CD4-positive, alpha-beta T cell treated with Interleukin-17A for 4 hours (primary cell): Measurements from ENCODE around the gene PSMB8.
"Not testable (repeated sequence)": the region's sequence is repeated elsewhere in the genome, so short reads cannot be mapped to it uniquely, and the experiment has no call there.

ENCODE experiments used
- DNase-seq: peaks from one replicate; pipeline ENCODE4 v3.0.0-alpha.2; 2020; ENCODE audit warnings: mixed read lengths

Gene PSMB8

DNA sequence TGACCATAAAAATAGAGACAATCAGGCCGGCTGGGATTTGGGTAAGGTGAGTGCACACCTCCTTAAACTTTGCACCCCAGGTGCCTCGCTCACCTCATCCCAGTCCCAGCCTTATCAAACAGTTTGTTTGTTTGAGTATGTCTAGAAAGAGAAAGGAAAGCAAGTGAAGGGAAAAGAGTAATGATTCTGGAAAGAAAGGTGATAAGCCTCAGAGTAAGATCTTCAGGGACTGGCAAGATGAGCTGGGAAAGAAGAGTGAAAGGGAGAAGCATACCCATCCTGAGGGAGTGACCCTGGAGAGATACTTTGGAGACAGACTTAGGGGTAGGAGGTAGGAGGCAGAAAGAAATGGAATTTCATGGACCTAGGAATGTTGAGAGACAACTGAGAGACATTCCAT, 7.0 kb downstream of the PSMB8 start:
- no peak for DNase-seq

DNA sequence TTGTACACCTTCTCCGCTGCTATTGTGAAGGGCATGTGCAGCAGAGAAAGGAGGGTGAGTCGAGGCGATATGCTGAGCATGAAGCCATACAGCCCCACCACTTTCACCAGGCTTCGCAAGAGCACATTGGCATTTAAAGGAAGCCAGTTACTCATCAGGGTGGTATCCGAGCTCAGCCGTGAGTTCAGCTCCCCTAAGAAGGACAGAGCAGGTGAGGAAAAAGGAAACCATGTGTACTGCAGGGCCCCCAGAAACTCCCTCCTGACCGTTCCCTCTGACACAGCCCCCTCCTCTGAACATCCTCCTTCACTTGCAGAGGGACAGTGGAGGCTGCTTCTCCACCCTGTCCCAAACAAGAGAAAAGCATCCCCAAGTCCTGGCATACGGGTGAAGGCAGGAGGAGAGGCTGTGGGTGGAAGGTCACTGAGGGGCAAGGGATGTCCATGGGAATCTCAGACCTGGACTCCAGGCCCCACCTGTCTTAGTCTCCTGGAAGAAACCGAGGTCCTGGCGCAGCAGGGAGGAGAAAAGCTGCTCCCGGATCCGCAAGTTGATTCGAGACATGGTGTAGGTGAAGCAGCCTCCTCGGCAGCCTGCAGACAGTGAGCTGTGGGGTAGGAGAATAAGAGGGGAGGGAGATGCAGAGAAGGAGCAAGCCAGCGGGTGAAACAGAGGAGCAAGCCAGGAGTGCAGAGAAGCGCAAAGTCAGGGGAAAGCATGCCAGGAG, 8.5 kb downstream of the PSMB8 start:
- DNase-seq: no peak

DNA sequence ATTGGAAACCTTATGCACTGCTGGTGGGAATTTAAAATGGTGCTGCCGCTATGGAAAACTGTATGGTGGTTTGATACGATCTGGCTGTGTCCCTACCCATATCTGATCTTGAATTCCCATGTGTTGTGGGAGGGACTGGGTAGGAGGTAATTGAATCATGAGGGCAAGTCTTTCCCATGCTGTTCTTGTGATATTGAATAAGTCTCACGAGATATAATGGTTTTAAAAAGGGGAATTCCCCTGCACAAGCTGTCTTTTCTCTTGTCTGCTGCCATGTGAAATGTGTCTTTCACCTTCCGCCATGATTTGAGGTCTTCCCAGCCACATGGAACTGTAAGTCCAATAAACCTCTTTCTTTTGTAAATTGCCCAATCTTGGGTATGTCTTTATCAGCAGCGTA, 10.2 kb downstream of the PSMB8 start:
- no peak for DNase-seq

DNA sequence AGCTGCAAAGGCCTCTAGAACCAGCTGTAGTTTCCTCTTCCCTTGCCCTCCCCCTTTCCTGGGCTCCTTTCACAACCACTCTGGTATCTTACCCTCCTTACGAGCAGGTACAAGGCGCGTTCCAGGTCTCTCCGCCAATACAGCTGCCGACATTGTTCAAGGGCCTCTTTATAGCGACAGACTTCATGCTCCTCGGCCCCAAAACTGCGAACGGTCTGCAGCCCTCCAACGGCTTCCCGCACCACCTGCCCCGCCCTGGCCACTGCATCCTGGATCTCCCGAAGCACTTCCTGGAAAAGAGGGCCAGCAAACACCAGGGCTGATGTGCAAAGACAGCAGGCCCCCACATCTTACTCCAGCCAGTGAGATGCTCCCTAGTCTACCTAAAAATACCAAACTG, 11.3 kb downstream of the PSMB8 start:
- DNase-seq: no peak

DNA sequence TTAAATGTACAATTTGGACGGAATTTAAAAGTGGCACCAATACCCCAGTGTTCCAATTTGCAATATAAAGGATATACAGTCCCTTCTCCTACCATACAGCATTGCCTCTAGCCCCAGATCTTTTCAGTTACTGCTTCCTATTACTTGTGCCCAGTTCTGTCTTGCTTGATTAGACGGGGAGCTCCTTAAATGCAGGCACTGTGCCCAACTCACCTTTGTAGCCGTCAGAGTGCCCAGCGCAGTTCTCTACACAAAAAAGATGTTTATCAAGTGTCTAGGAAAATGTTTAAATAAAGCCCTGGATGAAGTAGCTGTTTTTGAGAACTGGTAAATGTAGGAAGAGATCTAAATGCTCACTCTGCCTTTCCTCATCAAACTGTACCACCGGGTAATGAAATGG, 12.9 kb downstream of the PSMB8 start:
- DNase-seq: no peak

DNA sequence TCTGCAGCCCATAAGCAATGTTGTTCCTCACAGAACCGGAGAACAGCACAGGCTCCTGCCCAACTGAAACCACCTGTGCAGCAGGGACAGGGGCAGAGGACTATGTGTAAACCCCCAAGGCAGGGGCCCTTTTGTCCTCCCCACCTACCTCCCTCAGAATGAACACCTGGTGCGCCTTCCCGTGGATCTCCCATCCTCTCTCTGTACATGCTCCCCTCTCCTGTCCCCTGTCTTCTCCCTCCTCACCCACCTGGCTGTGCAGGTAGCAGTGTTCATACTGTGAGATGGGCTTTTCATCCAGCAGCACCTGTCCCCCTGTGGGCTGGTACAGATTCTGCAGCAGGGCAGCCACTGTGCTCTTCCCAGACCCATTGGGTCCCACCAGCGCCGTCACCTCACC, 13.8 kb downstream of the PSMB8 start:
- no peak for DNase-seq

DNA sequence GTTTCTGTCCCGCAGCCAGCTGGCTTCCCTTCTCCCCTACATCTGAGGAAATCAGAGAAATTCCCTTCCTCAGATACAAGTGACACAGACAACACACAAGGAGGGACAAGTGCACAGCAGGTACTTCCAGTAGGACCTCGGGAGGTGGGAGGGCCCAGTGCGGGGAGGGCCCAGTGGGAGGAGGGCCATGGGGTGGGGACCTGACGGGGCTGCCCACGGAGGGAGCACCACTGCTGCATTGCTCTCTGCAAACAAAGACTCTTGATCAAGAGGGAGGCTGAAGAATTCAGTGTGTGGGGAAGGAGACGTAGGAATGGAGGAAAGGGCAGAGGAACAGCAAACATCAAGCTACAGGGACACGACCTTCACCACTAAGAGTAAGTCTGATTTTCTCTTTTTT, 14.4 kb downstream of the PSMB8 start:
- no peak for DNase-seq

DNA sequence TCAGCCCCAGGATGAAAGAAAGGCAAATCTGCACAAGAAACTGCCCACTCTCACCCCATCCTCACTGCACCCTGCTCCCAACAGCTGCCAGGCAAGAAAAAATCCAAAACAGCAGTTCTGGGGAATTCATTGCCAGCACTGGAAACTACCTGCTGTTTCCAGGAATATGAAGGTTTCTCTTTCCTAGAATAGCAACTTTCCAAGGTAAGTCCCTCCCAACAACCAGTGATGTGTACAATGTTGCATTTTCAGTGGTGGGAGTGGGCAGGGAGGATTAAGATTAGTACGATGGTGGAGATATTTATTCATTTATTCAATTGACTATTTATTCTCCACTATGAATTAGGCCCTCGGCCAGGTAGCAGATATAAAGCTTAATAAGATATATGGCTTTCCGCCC, 16.8 kb downstream of the PSMB8 start:
- DNase-seq: no peak

DNA sequence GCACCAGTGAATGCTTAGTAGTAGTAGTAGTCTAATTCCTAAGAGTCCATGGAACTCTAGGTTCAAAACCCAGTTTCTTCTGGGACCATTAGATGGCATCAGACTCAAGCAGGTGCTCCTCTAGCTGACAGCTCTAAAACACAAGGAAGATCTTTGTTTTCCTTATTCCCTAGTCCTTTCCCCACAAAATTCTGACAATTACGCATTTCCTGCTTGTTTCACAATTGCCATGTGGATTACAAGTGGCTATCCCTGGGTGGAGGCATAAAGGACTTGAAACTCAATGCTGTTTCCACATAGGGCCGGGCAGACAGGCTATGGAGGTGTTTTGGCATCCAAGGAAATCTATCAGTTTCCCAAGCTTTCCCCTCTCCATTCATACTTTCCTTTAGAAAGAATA, 17.9 kb downstream of the PSMB8 start:
- no peak for DNase-seq

DNA sequence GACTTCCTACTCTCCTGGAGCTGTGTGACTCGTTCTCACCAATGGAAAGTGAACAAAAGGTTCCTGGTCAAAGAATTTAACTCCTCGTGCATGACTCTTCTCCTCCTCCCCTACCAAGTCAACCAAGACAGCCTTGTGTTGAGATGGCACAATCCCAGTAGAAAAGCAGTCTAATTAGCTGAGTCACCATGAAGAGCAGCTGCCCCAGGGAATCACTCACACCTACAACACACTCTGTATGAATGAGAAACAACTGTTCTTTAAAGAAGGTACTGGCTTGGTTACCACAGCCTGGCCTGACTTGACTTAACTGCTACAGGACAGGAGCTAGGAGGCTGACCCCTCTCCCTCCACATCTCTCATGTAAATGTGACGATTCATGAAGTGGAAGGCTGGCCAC, 24.1 kb downstream of the PSMB8 start:
- no peak for DNase-seq

DNA sequence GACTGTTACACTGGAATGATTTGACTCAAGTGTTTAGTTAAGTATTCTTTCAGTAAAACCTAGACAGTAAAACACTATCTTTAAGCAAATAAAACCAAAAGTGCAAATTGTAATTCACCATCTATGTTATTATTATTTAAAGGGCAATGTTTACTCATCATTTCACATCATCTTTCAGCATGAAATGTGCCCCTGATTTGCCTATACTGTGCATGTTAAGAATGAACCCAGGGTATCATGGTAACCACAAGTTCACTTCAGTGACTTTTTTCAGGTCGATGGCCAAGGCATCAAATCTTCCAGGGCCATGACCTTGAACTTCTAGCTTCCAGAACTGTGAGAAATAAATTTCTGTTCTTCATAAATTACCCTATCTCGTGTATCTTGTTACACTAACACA, 25.0 kb downstream of the PSMB8 start:
- DNase-seq: no peak

DNA sequence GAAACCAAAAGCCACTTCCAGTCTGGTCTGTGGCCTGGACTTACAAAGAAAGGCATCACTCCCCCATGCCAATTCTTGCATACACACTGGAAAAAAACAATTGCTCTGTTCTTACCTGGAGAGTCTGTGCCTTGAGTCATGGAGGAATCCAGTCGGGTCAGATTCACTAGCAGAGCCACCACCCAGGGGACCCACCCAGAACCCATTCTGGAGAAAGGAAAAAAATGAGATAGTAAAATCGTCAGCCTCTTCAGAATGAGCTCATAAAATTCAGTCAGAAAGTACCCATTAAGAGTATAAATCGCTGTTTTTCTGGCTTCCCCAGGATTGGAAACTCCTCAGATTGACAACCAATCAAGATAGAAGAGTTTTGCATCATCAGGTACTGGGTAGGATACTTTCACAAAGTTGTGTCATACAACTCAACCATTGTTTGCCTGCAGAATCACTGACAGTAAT, 27.1 kb downstream of the PSMB8 start, which contains the start of gene HLA-DOB:
TSS of gene HLA-DOB (minus strand) at position 257 of the 459 bp plus-strand sequence. CDS start at position 206, 51 bp downstream.
- DNase-seq: no peak

DNA sequence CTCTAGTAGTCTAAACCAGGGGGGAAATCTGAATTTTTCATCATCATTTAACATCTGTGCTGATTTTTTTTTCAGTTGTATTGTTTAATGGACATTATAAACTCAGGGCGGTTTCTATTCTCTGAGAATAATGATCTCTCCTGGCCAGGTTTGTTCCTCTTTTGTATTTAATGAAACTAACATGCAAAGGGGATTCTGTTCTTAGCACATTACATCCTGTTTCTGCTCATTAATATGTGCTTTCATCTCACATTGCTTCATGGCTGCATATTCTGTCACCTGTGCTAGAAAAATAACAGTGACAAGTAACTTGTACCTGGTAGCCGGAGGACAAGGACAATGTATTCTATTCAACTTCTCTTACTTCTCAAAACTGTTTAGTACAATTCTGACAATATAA, 27.9 kb downstream of the PSMB8 start:
- DNase-seq: no peak

DNA sequence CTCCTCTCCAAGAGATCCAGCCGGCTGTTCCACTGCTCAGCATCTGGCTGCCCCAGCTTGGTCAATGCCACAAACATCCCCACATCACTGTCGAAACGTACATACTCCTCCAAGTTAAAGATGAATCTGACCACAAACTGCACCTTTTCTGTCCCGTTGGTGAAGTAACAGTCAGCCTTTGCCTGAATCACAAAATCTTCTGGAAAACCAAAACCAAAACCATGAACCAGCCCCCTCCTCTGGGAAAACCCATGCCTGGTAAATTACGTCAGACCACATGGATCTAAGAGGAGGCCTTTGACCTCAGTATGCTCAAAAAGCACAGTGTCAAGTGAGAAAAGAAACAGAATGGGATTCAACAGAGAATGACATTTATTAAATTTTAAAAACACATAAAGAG, 28.7 kb downstream of the PSMB8 start:
- no peak for DNase-seq

DNA sequence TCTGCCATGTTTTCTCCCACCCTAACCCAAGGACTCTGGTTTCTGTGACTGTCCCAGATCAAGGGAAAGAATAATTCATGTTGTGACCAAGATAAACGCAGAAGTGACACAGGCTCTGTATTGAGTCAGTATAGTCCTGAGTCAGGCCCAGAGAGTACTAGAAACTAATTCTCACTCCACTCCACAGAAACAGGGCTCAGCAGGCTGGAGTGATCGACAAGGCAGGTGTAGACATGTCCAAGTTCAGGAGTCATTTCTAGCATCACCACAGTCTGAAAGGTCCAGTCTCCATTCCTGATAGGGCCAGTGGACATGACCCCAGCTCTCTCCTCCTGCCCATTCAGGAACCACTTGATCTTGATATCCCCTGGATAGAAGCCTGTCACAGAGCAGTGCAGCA, 29.7 kb downstream of the PSMB8 start:
- no peak for DNase-seq

DNA sequence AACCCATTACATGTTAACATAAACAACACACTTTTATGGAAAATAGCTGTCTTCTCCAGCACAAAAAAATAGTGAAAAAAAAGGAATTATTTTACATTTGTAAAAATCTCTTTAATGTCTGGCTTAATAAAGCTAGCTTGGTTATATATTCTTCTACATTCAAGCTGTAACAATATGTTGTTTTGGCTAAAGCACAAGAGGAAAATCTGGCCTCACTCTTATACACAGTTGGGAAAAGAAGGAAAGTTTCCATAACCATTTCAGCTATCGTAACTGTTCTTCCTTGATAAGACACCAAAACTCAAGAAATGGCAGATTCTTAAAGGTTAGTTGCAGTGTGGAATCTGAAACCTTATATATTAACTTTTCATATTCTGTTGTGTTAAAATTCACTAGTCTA, 34.7 kb downstream of the PSMB8 start:
- no peak for DNase-seq

DNA sequence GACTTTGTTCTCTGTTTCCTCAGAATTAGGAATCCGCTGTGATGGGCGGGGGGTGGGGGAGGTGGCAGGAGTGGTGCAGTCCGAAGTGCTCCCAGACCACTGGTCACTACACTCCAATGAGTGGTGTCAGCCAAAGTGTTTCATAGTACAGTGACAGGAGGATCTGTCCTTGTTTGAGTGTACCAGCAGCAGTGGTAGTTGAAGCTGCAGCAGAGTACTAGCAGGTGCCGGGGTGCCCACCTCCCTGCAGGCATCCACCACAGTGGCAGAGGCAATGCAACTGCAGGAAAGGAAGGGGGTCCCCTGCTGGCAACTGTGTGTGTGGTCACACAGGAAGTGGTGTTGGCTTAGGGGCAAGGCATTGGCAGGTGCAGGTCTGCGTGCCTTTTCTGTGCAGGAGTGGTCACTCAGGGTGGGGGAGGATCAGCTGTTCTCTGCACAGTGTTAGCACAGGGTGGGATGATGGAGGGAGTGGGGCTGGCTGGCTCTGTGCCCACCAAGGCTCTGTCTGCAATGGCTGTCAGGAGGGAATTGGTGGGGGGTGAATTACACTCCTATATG, 36.7 kb downstream of the PSMB8 start:
- no peak for DNase-seq

DNA sequence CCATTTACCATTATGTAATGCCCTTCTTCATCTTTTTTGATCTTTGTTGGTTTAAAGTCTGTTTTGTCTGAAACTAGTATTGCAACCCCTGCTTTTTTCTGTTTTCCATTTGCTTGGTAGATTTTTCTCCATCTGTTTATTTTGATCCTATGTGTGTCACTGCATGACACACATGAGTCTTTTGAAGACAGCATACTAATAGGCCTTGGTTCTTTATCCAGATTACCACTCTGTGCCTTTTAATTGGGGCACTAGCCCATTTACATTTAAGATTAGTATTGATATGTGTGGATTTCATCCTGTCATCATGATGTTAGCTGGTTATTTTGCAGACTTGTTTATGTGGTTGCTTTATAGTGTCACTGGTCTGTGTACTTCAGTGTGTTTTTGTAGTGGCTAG, 38.4 kb downstream of the PSMB8 start:
- DNase-seq: not testable (repeated sequence)

DNA sequence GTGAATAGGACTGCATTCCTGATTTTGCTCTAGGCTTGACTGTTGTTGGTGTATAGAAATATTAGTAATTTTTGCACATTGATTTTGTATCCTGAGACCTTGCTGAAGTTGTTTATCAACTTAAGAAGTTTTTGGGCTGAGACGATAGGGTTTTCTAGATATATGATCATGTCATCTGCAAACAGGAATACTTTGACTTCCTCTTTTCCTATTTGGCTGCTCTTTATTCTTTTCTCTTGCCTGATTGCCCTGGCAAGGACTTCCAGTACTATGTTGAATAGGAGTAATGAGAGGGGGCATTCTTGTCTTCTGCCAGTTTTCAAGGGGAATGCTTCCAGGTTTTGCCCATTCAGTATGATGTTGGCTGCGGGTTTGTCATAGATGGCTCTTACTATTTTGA, 40.4 kb downstream of the PSMB8 start:
- DNase-seq: no peak

DNA sequence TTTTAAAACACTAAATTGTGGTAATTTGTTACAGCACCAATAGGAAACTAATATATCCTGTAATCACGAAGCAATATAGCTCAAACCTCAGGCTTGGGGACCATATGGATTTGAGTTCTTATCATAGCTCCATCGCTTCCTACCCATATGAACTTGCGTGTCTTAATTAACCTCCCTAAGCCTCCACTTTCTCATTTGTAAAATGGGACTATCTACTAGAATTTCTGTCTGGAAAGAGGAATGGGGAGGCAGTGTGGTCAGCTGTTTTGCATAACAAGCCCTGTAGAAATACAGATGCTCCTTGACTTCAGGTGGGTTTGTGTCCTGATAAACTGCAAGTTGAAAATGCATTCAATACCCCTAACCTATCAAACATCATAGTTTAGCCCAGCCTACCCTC, 44.1 kb downstream of the PSMB8 start:
- DNase-seq: no peak

DNA sequence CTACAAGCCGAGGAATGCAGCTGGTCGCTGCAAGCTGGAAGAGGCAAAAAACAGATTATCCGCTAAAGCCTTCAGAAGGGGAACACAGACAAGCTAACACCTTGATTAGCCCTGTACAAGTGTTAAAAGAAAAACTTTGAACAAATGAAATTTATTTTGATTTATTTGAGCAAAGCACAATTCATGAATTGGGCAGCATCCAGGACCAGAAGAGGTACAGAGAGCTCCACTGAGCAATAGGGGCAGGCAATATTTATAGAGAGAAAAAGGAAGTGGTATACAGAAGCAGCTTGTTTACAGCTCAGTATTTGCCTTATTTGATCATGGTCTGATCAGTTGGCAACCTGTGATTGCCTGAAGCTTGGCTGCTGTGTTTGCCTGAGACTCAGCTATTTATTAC, 44.7 kb downstream of the PSMB8 start:
- DNase-seq: no peak

DNA sequence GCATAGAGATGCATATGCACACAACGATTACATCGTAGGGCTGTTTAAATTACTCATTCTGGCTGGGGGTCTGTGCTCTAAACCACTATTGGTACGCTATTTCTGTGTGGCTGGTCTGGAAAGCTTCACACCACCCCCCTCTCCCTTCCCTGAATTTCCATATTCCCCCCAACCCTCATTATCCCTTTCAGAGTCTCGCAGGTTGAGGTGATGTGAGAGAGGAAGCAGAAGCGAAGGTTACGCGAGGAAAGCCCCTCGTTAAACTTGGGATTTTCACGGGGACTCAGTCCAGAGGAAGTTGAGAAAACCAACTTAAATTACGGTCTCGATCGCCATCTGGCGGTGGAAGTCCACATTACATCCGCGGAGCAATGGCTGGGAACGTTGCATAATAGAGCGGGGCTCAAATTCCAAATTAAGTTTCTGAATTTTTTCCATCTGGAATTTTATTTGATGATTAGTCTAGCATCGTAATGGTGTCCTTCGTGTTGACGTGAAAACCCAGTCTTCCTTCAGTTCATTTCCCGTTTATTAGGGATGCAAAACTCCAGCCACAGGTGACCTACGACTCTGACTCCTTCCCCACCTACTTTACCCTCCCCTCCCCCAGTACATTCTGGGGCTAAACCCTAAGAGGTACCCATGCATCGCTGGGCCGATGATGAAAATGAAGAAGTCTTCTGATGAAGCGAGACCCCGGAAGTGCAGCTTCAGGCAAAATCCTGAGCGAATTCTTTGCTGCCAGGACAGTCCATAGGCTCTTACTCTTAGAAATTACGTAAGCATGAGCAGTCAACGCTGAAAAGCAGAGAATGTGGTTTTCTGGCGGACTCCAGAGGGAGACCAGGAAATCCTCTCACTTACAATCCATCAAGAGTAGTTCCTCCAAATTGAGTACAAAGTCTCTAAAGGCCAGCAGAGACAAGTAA, 46.7 kb downstream of the PSMB8 start:
- DNase-seq: peak; percentile 85

DNA sequence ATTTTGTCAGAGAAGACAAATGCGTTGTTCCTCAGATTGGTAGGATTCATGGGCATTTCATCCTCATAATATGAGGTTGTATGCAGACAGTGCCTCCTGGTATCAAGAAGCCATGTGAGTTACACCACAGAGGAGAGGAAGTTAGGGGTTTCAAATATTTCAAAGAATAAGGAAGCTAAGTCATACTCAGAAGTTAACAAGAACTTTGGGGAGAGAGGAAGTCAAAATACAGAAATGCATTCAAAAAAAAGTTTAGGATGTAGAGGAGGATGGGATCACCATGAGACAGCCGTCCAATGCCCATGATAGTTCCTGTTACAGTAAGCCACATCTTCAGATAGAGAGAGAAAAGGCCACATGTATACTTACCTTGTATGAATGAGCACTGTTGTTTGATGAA, 49.3 kb downstream of the PSMB8 start:
- no peak for DNase-seq

DNA sequence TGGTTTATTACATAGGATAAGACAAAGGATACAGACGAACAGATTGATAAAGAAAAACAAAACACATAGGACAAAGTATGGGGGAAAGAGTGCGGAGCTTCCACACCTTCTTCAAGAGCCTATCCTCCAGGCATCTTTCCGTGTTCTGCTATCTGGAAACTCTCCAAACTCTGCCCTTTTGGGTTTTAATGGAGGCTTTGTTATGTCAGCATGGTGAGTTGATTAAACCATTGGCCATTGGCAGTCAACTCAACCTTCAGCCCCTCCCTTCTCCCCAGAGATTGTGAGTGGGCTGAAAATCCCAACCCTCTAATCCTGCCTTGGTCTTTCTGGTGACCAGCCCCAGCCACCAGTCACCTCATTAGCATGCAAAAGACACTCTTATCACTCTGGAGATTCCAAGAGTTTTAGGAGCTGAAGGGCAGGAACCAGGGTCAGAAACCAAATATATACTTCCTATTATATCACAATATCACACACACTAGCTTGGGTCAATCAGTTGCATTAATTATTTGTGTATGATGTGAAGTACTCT, 50.9 kb downstream of the PSMB8 start:
- DNase-seq: no peak
